Progenitor cell of endocrine pancreas (in vitro differentiated cells): ENCODE data around the gene LRCH1. TPM values are rescaled to one million over a fixed set of nuclear protein-coding genes. Genes with fewer than 3 reads are reported as not detected.

Experiments
- DNase-seq: peaks from one replicate; pipeline ENCODE4 v3.0.0; 2021; ENCODE audit warnings: low spot score; ENCODE audit not compliant: unreplicated experiment
- H3K27ac Mint-ChIP-seq: 2 replicates; pipeline ENCODE4 v1.8.0; 2021; ENCODE audit warnings: mild to moderate bottlenecking, moderate library complexity, mixed read lengths
- H3K27me3 Mint-ChIP-seq: 2 replicates; pipeline ENCODE4 v1.8.0; 2021; ENCODE audit warnings: mixed read lengths
- H3K36me3 Mint-ChIP-seq: 2 replicates; pipeline ENCODE4 v1.8.0; 2022; ENCODE audit warnings: mixed read lengths; ENCODE audit not compliant: insufficient read depth
- H3K4me1 Mint-ChIP-seq: 2 replicates; pipeline ENCODE4 v1.8.0; 2021; ENCODE audit warnings: low read depth, mixed read lengths
- H3K4me3 Mint-ChIP-seq: 2 replicates; pipeline ENCODE4 v1.8.0; 2021; ENCODE audit warnings: low read depth, mild to moderate bottlenecking, moderate library complexity, mixed read lengths
- H3K9me3 Mint-ChIP-seq: 2 replicates; pipeline ENCODE4 v1.8.0; 2021; ENCODE audit warnings: low read depth, mixed read lengths
- CTCF ChIP-seq: fragments of 200-600 bp; sonication (generic); IDR thresholded peaks from one replicate; pipeline ENCODE4 v1.5.0; 2021; ENCODE audit warnings: antibody characterized with exemption, mild to moderate bottlenecking; ENCODE audit not compliant: unreplicated experiment
- total RNA-seq: library from RNA; stranded (reverse); gene quantifications from 2 replicates; pipeline ENCODE4 v1.2.1, GENCODE V29; 2021

LRCH1 gene
- total RNA-seq, 1 donor from 2014 or later, result 17.9 TPM

GRCh38 chr13:46682015-46682414, 129.0 kb downstream of the LRCH1 start:
- H3K9me3 Mint-ChIP-seq, result no peaks in the 10 kb centered on the region
- H3K27me3 Mint-ChIP-seq, result no peaks in the 10 kb centered on the region

GRCh38 chr13:46682707-46683106, 129.7 kb downstream of the LRCH1 start:
- Mint-ChIP-seq H3K4me3 (no peak overlapping the region), H3K36me3 (peaks cover 1% of the 10 kb centered on the region), H3K9me3 (no peaks in the 10 kb centered on the region), H3K27ac (no peak overlapping the region), H3K4me1 (peaks cover 38% of the 10 kb centered on the region), H3K27me3 (no peaks in the 10 kb centered on the region)
- TF ChIP-seq CTCF, result no peak
- no peak for DNase-seq

More at GRCh38 chr13:46682015-46682414, 129.0 kb downstream of the LRCH1 start:
- Mint-ChIP-seq H3K4me1 (peaks cover 33% of the 10 kb centered on the region), H3K4me3 (no peak overlapping the region), H3K27ac (no peak overlapping the region), H3K36me3 (peaks cover 1% of the 10 kb centered on the region)
- no peak for TF ChIP-seq CTCF
- no peak for DNase-seq

GRCh38 chr13:46683676-46684260, 130.8 kb downstream of the LRCH1 start:
- TF ChIP-seq CTCF, result no peak
- Mint-ChIP-seq H3K9me3 (no peaks in the 10 kb centered on the region), H3K27ac (peak overlapping the region; percentile 46), H3K4me1 (peaks cover 37% of the 10 kb centered on the region), H3K36me3 (peaks cover 1% of the 10 kb centered on the region), H3K4me3 (no peak overlapping the region), H3K27me3 (no peaks in the 10 kb centered on the region)
- no peak for DNase-seq

GRCh38 chr13:46684287-46685001, 131.5 kb downstream of the LRCH1 start:
- Mint-ChIP-seq H3K4me1 (peaks cover 37% of the 10 kb centered on the region), H3K27me3 (no peaks in the 10 kb centered on the region), H3K4me3 (no peak overlapping the region), H3K27ac (peak overlapping the region; percentile 46), H3K36me3 (peaks cover 1% of the 10 kb centered on the region), H3K9me3 (no peaks in the 10 kb centered on the region)
- no peak for DNase-seq
- peak; percentile 25 for TF ChIP-seq CTCF

GRCh38 chr13:46685006-46685730, 132.2 kb downstream of the LRCH1 start:
- peak overlapping the region; percentile 46 for H3K27ac Mint-ChIP-seq
- no peak for DNase-seq
- H3K36me3 Mint-ChIP-seq, result peaks cover 1% of the 10 kb centered on the region
- peaks cover 37% of the 10 kb centered on the region for H3K4me1 Mint-ChIP-seq
- no peaks in the 10 kb centered on the region for H3K27me3 Mint-ChIP-seq
- H3K4me3 Mint-ChIP-seq, result no peak overlapping the region
- H3K9me3 Mint-ChIP-seq, result no peaks in the 10 kb centered on the region
- no peak for TF ChIP-seq CTCF
